SK-N-MC (cell line): Measurements from ENCODE around the gene MAML3.
A peak's percentile ranks its signal among the peaks of the same experiment; 100 is the strongest.

Experiments
- DNase-seq: peaks from one replicate; pipeline ENCODE4 v3.0.0-alpha.2; 2011; ENCODE audit warnings: low read depth, low spot score
- H3K27ac ChIP-seq: fragments of 200-600 bp; sonication (generic); 2 replicates; pipeline ENCODE4 v1.5.1; 2016; ENCODE audit warnings: mixed run types
- H3K36me3 ChIP-seq: fragments of 200-600 bp; sonication (generic); 2 replicates; pipeline ENCODE4 v1.6.1; 2017; ENCODE audit warnings: antibody characterized with exemption, low read length, mixed read lengths; ENCODE audit not compliant: insufficient read depth
- H3K4me3 ChIP-seq: fragments of 200-600 bp; sonication (generic); 2 replicates; pipeline ENCODE4 v1.5.1; 2016
- H3K9ac ChIP-seq: fragments of 200-600 bp; sonication (generic); 2 replicates; pipeline ENCODE4 v1.8.0; 2017; ENCODE audit warnings: mixed run types, mixed read lengths; ENCODE audit not compliant: insufficient read length
- H3K9me3 ChIP-seq: fragments of 200-600 bp; sonication (generic); 2 replicates; pipeline ENCODE4 v1.6.1; 2017; ENCODE audit warnings: low read depth, mild to moderate bottlenecking, antibody characterized with exemption, low read length, moderate library complexity, mixed read lengths
- EZH2 ChIP-seq: fragments of 200-600 bp; sonication (generic); IDR thresholded peaks from one replicate; pipeline ENCODE4 v1.6.1; 2017; ENCODE audit warnings: antibody characterized with exemption
- FOXP2 ChIP-seq: optimal IDR thresholded peaks from 2 replicates; pipeline ENCODE3; 2011; ENCODE audit warnings: mild to moderate bottlenecking, moderate library complexity; ENCODE audit not compliant: insufficient read depth; ENCODE audit errors: extremely low read length, control extremely low read depth
- POLR2AphosphoS5 ChIP-seq: IDR thresholded peaks from 2 replicates; pipeline ENCODE4 v1.6.1; 2012; ENCODE audit warnings: mild to moderate bottlenecking, low read depth, low read length, borderline replicate concordance

MAML3 gene

DNA sequence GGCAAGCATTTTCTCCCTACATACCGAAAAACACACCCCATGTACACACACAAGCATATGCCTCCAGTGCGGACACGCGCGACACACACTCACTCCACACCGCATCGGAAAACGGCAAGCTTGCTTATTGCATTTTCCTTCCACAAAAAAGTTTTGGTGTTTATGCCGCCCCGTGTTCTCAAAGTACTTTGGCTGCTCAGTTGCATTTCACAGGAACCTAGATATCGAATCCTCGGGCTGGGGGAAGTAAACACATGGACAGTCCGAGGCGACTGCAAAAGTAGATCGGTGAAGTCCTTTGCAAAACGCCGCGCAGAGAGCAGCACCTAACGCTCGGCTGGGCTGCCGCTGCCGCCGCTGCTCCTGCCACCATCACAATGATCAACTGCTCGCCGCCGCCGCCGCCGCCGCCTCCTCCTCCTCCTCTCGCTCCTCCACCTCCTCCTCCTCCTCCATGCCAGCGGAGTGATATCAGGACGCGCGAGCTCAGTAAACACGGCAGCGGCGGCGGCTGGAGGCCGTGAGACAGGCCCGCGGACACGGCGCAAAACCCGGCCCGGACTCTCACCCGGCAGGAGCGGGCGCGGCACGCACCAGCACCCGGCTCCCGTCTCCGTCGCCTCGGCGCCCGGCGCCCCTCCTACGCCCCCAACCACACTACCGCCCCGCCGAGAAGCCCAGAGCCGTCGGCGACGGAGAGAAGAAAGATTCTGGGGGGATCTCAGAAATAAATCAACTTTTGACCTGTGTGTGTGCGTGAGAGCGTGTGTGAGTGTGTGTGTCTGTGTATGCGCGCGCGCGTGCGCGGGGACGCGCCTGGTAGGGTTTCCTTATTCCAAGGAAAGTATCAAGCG is at the start of gene MAML3:
Gene MAML3, minus strand, starts transcription at position 467 of the 854 bp plus-strand sequence. CDS start 857 bp downstream, outside the sequence.
- no peaks in the 10 kb centered on the region for H3K36me3 ChIP-seq
- peak within 1 kb of the TSS; percentile 83 for H3K9ac ChIP-seq
- no peak for DNase-seq
- H3K4me3 ChIP-seq = peak within 1 kb of the TSS; percentile 89
- TF ChIP-seq POLR2AphosphoS5 (peak; percentile 69; the same call in 1 of the 2 replicates), EZH2 (no peak)
- H3K27ac ChIP-seq = peak within 1 kb of the TSS; percentile 79
- no peaks in the 10 kb centered on the region for H3K9me3 ChIP-seq

DNA sequence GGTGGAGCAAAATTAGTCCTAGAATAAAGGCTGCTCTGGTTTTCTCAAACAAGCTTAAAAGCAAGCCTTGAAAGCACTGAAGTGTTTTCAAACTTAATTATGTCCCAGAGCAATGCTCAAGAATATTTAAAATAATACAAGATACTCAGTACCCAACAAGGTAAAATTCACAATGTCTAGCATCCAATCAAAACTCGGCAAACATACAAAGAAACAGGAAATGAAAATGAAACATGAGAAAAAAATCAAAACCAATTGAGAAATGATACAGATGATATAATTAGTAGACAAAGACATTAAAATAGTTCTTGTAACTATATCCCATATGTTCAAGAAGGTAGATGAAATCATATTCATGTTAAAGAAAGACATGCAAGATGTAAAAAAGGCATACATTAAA is 45.0 kb upstream of the MAML3 start:
- Histone ChIP-seq H3K9ac (no peak overlapping the region), H3K36me3 (no peaks in the 10 kb centered on the region), H3K27ac (no peak overlapping the region), H3K4me3 (no peak overlapping the region), H3K9me3 (no peaks in the 10 kb centered on the region)
- no peak for TF ChIP-seq POLR2AphosphoS5
- TF ChIP-seq FOXP2 = no peak
- no peak for TF ChIP-seq EZH2
- no peak for DNase-seq

DNA sequence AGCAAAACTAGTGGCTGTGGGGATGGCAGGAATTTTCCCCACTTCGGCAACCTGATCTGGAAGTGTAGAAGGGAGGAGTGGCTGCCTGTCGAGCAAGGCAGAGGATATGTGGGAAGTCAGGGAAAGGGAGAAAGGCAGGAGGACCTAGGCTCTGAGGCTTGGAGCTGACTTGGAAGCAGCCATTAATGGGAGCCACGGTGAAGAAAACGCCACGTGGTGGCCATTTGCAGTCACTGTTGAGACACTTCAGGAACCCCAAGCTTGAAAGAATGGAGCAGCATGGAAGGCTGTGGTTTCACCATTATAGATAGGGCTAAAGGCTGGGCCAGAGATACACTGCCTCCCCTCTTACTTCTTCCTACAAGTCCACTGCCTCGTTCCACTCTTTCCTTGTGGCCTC is 41.8 kb upstream of the MAML3 start:
- Histone ChIP-seq H3K9me3 (no peaks in the 10 kb centered on the region), H3K4me3 (no peak overlapping the region), H3K27ac (no peak overlapping the region), H3K36me3 (no peaks in the 10 kb centered on the region), H3K9ac (no peak overlapping the region)
- DNase-seq = no peak
- TF ChIP-seq EZH2 (no peak), POLR2AphosphoS5 (no peak), FOXP2 (no peak)

GRCh38 chr4:140189805-140190204 is 35.8 kb upstream of the MAML3 start:
- H3K9me3 ChIP-seq = no peaks in the 10 kb centered on the region
- H3K9ac ChIP-seq = no peak overlapping the region
- DNase-seq = no peak
- TF ChIP-seq POLR2AphosphoS5 (no peak), FOXP2 (no peak), EZH2 (no peak)
- H3K4me3 ChIP-seq = no peak overlapping the region
- H3K36me3 ChIP-seq = no peaks in the 10 kb centered on the region
- H3K27ac ChIP-seq = no peak overlapping the region

DNA sequence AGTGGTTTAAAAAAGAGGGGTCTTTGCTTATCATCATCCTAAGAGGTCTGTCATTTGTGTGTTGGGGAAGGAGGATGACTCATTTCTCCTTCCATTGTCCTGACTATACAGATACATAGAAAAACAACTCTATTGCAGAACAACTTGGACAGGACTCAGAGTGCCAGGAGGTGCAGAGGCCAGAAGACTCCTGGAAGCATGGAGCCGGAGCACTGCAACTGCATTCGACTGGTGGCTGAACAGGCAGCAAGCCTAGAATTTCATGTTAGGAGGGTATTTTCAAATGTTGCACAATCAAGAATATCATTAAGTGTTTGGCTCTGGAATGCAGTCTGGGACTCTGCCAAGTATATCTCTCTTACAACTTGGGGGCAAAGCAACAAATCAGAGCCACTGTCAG is 35.0 kb upstream of the MAML3 start:
- H3K4me3 ChIP-seq = peak overlapping the region; percentile 38; the same call in 1 of the 2 replicates
- no peak overlapping the region for H3K27ac ChIP-seq
- no peaks in the 10 kb centered on the region for H3K36me3 ChIP-seq
- no peak overlapping the region for H3K9ac ChIP-seq
- peak; percentile 90 for DNase-seq
- TF ChIP-seq FOXP2 (peak; percentile 76), EZH2 (no peak)
- no peaks in the 10 kb centered on the region for H3K9me3 ChIP-seq

- Histone ChIP-seq H3K9ac (no peak overlapping the region), H3K27ac (no peak overlapping the region)
- DNase-seq = no peak
Measured at GRCh38 chr4:140187316-140187695, 33.3 kb upstream of the MAML3 start.

GRCh38 chr4:140186651-140187315 is 32.8 kb upstream of the MAML3 start:
- Histone ChIP-seq H3K9ac (no peak overlapping the region), H3K4me3 (no peak overlapping the region), H3K9me3 (no peaks in the 10 kb centered on the region), H3K36me3 (no peaks in the 10 kb centered on the region), H3K27ac (no peak overlapping the region)
- DNase-seq = no peak
- TF ChIP-seq EZH2 = no peak
- TF ChIP-seq POLR2AphosphoS5 = no peak
- TF ChIP-seq FOXP2 = no peak

More at GRCh38 chr4:140187316-140187695, 33.3 kb upstream of the MAML3 start:
- no peak for TF ChIP-seq FOXP2
- no peak for TF ChIP-seq POLR2AphosphoS5
- no peak for TF ChIP-seq EZH2
- Histone ChIP-seq H3K4me3 (no peak overlapping the region), H3K36me3 (no peaks in the 10 kb centered on the region), H3K9me3 (no peaks in the 10 kb centered on the region)

- Histone ChIP-seq H3K36me3 (no peaks in the 10 kb centered on the region), H3K9me3 (no peaks in the 10 kb centered on the region), H3K4me3 (no peak overlapping the region), H3K27ac (no peak overlapping the region), H3K9ac (no peak overlapping the region)
- TF ChIP-seq POLR2AphosphoS5 = no peak
- no peak for TF ChIP-seq EZH2
- no peak for TF ChIP-seq FOXP2
- DNase-seq = no peak
Measured at GRCh38 chr4:140186082-140186438, 32.1 kb upstream of the MAML3 start.
